Occipital lobe (tissue), 2 donors: ENCODE data around the gene CXCR5. TPM values are rescaled to one million over a fixed set of nuclear protein-coding genes. Genes with fewer than 3 reads are reported as not detected.
"Not testable (repeated sequence)": the region's sequence is repeated elsewhere in the genome, so short reads cannot be mapped to it uniquely, and the experiment has no call there.

ENCODE experiments used
- DNase-seq: peaks from one replicate; lab custom pipeline; 2025; lab: John Stamatoyannopoulos, UW
- total RNA-seq: library from RNA; depleted of rRNA; stranded (reverse); fragments of >200 nt; gene quantifications from one replicate; pipeline ENCODE4 v1.2.3, GENCODE V29; 2014

CXCR5 gene
- not detected for total RNA-seq

DNA sequence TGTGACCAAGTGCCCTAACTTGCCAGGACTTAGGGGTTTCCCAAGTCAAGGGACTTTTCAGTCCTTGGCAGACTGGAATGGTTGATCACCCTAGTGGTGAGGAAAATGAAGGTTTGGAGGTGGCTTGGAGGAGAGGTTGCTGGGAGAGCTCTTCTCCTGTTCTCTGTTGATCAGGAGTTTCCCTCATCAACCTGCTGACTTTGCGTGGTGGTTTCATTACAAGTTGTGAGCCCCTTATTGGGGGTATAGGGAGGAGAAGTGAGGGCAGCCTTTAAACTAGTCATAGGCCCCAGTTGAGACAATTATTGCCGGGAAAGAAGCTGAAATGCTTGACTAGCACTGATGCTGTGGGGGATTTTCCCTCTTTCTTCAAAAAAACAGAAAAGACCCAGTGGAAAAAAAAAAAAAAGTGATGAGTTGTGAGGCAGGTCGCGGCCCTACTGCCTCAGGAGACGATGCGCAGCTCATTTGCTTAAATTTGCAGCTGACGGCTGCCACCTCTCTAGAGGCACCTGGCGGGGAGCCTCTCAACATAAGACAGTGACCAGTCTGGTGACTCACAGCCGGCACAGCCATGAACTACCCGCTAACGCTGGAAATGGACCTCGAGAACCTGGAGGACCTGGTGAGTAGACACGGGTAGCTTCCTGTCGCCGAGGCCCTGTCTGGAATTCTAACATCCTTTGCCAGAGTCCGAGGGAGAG lies at the start of gene CXCR5:
Gene CXCR5 (plus strand): TSS at position 525 of the 704 bp plus-strand sequence. CDS start 50 bp downstream, at position 575.
- DNase-seq = no peak

- no peak for DNase-seq
Observed at GRCh38 chr11:118834427-118835028, 49.2 kb upstream of the CXCR5 start.

- DNase-seq = no peak
Observed at GRCh38 chr11:118837868-118838267, 45.8 kb upstream of the CXCR5 start.

DNA sequence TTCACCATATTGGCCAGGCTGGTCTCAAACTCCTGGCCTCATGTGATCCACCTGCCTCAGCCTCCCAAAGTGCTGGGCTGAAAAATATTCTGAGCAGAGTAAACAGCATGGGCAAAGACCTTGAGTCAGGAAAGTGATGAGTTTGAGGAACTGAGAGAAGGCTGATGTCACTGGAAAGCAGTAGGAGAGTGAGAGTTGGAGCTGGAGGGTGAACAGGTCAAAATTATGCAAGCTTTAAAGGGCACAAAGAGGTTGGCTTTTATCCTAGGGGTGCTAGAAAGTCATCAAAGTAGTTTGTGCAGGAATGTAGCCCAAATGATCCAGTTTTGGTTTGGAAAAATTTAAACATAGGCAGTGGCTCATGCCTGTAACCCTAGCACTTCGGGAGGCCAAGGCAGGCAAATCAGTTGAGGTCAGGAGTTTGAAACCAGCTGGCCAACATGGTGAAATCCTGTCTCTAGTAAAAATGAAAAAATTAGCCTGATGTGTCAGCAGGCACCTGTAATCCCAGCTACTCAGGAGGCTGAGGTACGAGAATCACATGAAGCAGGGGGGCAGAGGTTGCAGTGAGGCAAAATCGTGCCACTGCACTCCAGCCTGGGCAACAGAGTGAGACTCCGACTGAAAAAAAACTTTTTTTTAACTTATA lies 44.7 kb upstream of the CXCR5 start:
- no peak for DNase-seq

GRCh38 chr11:118841469-118842242 lies 42.0 kb upstream of the CXCR5 start:
- DNase-seq = no peak

DNA sequence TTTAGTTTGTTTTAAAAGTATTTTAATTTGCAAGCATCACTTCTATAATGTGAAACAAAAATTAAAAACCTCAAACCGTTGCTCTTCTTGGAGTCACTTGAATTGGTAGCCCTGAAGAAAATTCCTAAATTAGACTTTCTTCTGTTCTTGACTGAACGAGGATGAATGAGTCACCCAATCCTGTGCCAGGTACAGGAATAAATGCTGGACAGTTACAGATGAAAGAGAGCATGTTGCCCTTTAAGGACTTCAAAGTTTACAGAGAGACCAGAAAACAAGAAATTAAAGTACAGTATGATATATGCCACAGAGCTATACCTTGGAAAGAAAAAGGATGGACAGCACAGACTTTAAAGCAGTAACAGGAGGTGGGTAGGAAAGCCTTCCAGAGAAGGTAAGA lies 41.3 kb upstream of the CXCR5 start:
- DNase-seq = no peak

- DNase-seq = not testable (repeated sequence)
Observed at GRCh38 chr11:118842843-118843242, 40.8 kb upstream of the CXCR5 start.

- DNase-seq = no peak
Observed at GRCh38 chr11:118843565-118843964, 40.1 kb upstream of the CXCR5 start.

- no peak for DNase-seq
Observed at GRCh38 chr11:118845369-118845768, 38.3 kb upstream of the CXCR5 start.

- no peak for DNase-seq
Observed at GRCh38 chr11:118846181-118846935, 37.3 kb upstream of the CXCR5 start.

- no peak for DNase-seq
Observed at GRCh38 chr11:118849825-118850224, 33.9 kb upstream of the CXCR5 start.

DNA sequence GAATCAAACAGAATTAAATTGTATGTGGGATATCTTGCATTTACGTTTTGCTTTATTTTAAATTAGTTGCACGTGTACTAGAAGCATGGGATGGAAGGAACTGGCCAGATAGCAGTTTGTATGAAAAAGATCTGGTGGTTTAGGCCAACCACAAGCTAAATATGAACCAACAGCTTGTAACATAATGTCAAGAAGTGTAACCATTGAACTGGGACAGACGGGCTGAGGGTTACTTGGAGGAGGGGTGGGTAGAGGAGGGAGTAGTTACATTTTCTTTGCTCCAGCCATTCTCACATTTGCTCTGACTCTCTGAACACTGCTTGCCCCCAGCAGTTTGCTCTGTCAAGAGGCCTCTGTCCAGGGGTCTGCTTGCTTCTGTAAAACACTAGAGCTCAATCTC lies 31.7 kb upstream of the CXCR5 start:
- DNase-seq = no peak

DNA sequence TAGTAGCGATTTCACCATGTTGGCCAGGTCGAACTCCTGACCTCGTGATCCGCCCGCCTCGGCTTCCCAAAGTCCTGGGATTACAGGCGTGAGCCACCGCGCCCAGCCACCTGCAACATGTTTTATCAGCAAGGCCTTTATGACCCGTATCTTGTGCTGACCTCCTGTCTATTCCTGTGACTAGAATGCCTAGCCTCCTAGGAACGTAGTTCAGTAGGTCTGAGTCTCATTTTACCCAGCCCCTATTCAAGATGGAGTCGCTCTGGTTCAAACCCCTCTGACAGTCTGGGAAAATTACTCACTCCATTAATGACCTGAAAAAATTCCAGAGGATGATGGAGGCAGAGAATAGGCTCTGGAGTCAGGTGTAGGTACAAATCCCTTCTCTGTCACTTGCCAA lies 30.0 kb upstream of the CXCR5 start:
- no peak for DNase-seq

- no peak for DNase-seq
Observed at GRCh38 chr11:118856314-118856713, 27.4 kb upstream of the CXCR5 start.

- DNase-seq = no peak
Observed at GRCh38 chr11:118857385-118857784, 26.3 kb upstream of the CXCR5 start.

DNA sequence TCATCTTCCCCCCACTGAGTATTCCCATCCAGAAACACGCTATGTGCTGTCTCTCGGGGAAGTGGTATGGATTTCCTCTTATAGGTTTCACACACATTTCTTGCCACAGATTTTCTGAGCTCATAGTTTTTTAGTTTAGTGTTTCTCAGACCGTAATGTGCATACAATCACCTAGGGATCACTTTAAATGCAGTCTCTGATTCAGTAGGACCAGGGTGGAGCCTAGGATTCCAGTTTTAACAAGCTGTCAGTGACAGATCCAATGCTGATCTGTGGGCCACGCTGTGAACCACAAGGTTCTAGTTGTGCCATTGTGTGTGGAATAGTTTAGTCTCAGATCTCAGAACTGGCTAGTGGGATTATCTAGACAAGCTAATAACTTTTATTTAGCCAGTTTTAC lies 23.7 kb upstream of the CXCR5 start:
- no peak for DNase-seq

GRCh38 chr11:118868659-118869058 lies 15.0 kb upstream of the CXCR5 start:
- DNase-seq = no peak

GRCh38 chr11:118870396-118871343 lies 13.0 kb upstream of the CXCR5 start:
- no peak for DNase-seq

DNA sequence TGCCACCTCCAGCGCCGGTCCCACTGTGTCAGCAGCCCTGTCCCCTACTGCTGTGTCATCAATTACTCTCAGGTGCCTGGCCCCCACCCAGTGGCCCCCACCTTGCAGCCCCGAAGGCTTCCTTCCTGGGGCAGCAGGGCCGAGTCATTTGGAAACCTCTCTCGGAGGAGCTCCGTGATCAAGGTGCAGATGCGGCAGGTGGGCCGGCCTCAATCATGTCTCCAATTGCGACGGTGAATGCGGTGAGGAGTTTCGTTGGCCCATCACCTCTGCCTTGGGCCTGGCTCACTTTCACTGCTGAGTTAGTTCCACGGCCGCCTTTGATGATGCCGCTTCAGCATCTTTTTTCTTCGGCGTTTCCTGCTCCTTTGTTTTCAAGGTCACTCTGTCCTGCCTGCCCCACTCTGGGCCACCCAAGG lies 11.3 kb upstream of the CXCR5 start:
- no peak for DNase-seq

DNA sequence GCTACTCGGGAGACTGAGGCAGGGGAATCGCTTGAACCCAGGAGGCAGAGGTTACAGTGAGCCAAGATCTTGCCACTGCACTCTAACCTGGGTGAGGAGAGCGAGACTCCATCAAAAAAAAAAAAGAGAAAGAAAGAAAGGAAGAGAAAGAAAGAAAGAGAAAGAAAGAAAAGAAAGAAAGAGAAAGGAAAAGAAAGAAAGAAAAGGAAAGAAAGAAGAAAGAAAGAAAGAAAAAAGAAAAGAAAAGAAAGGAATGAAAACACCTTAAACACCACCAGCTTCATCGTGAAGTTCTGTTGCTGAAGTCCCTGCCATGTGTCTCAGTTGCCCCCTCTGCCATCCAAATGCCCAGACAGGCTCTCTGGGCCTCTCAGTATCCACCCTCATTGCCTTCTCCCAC lies 9.9 kb upstream of the CXCR5 start:
- DNase-seq = no peak
